HG02759 (cell line): Measurements from ENCODE around the gene PHLDB3.
"Not testable (repeated sequence)": the region's sequence is repeated elsewhere in the genome, so short reads cannot be mapped to it uniquely, and the experiment has no call there.

ENCODE experiments used
- ATAC-seq: cut with Tn5 transposase; IDR thresholded peaks from one replicate; pipeline ENCODE4 v1.9.1; 2021; ENCODE audit warnings: mild to moderate bottlenecking, moderate library complexity; ENCODE audit not compliant: unreplicated experiment

Gene PHLDB3

DNA sequence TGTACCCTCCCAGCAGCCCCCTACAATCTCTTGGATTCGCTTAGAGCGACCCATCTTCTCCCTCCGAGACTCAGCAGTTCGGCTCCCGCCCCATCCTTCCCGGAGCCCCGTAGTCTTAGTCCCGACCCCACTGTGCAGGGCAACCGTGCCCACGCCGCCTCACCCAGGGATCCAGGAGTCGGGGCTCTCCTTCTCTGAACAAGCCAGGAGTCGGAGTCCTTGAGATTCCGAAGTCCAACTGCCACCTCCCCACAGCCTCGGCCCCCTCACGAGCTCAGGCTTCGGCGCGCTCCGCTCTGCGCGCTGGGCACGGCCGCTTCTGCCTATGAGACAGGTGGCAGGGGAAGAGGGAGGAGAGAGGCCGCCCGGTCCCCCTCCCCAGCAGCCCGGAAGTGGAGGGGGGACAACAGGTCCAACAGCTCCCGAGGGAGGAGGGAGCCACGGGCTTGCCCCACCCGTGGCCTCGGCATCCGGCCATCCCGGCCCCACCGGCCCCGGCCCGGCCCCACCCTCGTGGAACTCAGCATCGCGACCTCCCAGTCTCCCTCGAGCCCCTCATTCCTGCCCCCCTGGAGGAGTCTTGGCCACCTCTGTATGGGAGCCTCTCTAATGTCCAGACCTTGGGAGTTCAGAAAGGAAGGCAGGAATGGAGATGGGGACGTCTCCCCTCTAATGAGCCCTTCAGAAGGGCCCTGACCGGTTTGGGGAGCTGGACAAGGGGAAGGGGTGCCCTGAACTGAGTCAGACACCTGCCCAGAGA is at the start of gene PHLDB3:
PHLDB3 (minus strand) TSS at position 321 of the 760 bp plus-strand sequence. CDS start 628 bp downstream, outside the sequence.
- peak; percentile 24 for ATAC-seq

DNA sequence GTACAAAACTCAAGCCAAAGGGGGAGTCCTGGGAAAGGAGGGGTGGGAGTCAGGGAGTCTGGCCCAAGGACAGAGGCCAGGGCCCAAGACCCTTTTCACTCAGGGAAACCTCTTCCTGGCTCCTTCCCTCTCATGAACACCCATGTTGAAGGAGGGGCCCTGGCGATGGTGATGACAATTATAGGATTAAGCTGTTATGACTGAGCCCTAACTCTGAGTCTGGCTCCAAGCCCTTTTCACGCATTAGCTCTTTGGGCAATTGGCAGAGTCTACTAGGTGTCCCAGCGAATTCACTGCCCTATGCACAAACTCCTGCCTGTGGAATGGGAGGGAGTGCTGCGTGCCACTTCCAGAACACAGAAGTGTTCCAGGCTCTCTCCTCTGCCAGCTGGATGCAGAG is 49.1 kb upstream of the PHLDB3 start:
- no peak for ATAC-seq

DNA sequence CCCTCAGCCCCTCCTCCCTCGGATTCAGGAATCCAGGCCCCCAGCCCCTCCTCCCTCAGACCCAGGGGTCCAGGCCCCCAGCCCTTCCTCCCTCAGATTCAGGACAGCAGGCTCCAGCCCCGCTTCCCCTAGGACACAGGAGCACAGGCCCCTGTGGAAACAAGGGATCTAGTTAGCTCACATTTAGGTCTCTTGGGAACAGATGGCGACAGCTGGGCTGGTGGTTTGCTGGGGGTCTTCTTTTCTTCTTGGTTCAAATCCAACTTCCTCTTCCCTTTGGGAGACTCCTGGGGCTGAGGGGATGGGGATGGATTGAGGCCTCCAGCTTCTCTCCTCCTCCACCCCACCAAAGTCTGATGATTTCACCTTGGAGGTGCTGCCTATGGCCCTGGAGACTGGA is 48.1 kb upstream of the PHLDB3 start:
- no peak for ATAC-seq

- no peak for ATAC-seq
Observed at GRCh38 chr19:43552198-43552450, 47.6 kb upstream of the PHLDB3 start.

DNA sequence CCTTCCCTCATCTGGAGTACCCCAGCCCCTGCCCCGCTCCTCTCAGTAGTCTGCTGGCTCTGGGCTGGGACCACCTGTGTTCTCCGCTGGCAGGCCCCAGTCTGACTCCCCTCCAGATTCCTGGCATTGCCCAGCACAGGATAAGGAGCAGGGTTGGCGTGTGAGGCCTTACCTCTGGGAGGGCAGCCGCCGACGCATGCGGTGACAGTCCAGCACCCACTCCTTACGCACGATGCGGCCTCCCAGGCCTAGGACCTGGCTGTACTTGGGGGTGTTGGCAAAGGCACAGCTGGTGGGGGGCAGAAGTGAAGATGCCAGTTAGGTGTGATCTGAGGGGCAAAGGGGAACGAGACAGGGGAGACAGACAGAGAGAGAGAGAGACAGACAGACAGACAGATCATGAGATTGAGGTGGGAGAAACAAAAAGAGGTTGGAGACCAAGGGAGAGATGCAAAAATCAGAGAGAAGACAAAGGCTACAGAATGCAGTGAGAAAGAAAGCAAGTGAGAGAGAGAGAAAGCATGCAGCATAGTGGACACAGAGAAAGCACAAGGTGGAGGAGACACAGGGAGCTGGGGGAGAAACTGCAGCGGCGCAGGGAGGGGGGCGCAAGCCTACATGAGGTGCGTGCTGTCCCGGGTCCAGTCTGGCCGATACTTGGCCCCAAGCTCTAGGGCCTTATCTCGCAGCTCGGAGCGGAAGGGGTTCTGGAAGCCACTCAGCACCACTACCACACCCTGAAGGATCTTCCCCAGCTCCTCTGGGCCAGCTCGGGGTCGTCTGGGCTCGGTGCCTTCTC is 47.1 kb upstream of the PHLDB3 start:
- no peak for ATAC-seq

GRCh38 chr19:43548706-43549105 is 44.2 kb upstream of the PHLDB3 start:
- ATAC-seq, result no peak

- not testable (repeated sequence) for ATAC-seq
Observed at GRCh38 chr19:43547926-43548325, 43.4 kb upstream of the PHLDB3 start.

GRCh38 chr19:43546581-43546980 is 42.0 kb upstream of the PHLDB3 start:
- no peak for ATAC-seq

GRCh38 chr19:43545981-43546380 is 41.4 kb upstream of the PHLDB3 start:
- ATAC-seq, result no peak

DNA sequence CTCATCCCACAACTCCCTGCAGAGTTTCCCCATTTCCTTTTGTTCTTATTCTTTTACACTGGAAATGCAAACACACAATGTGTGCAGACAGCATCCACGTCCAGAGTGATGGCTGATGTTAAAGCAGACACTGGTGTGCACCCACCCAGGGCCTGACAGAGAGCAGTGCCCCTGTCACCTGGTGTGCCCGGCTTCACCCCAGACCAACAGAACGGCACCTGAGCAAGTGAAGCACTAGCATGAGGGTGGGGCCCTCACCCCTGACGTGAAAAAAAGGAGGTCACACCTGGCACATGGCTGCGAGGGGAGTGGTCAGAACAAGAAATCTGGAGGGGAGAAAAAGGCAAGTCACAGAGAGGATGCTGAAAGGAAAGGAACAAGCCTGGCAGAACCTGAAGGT is 40.7 kb upstream of the PHLDB3 start:
- no peak for ATAC-seq

- no peak for ATAC-seq
Observed at GRCh38 chr19:43544077-43544476, 39.5 kb upstream of the PHLDB3 start.

- no peak for ATAC-seq
Observed at GRCh38 chr19:43541920-43542650, 37.5 kb upstream of the PHLDB3 start.

- ATAC-seq, result no peak
Observed at GRCh38 chr19:43540381-43540780, 35.8 kb upstream of the PHLDB3 start.

- no peak for ATAC-seq
Observed at GRCh38 chr19:43538922-43539321, 34.4 kb upstream of the PHLDB3 start.

- no peak for ATAC-seq
Observed at GRCh38 chr19:43534816-43535761, 30.5 kb upstream of the PHLDB3 start.

DNA sequence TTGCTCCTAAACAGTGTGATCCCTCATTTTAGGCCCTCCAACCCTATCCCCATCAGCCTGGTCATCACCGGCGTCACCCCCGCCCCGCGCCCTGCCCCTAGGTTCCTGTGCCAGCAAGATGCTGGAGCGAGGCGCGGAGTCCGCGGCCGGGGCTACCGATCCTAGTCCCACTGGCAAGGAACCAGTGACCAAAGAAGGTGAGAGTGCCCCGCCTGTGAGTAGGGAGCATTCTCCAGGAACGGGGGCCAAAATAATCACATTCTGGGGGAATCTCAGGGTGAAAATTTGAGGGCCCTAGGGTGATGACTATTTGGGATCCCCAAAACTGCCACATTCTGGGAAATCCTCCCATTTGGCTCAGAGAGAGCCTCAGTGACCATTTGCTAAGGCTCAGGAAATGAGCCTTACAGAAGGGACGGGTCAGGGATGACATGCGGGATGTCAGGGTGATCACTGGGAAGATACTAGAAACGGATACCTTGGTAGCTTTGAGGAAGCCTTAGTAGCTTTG is 29.8 kb upstream of the PHLDB3 start:
- no peak for ATAC-seq

- ATAC-seq, result peak; percentile 56
Observed at GRCh38 chr19:43533546-43534304, 29.2 kb upstream of the PHLDB3 start.

- ATAC-seq, result peak; percentile 66
Observed at GRCh38 chr19:43532962-43533545, 28.5 kb upstream of the PHLDB3 start, which contains the start of gene ZNF575. Gene ZNF575 (plus strand): TSS chr19:43533188. CDS start chr19:43534423, 1,235 bp downstream.

DNA sequence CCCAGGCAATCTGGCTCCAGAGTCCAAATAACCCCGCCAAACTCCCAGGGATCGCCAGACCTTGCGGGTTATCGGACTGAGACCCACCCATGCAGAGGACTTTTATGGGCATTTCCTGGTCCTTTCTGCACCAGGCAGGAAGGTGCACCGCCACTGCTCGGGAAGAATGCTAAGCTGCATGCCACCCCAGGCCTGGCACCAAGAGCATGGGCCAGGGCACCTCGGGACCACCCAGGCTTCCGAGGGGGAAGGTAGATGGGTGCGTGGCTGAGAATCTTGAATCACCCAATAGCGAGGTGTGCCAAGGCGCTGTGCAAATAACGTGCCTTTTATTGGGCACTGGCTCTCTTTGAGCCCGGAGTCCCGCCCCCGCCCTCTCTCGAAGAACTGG is 28.0 kb upstream of the PHLDB3 start:
- peak; percentile 24 for ATAC-seq
